Caco-2 (cell line): ENCODE measurements around the gene PTGS2. TPM values are rescaled to one million over a fixed set of nuclear protein-coding genes. Genes with fewer than 3 reads are reported as not detected.

Source experiments
- BruUV-seq: library from RNA; stranded (reverse); fragments of 400-500 nt; replicated peaks from 2 replicates; lab custom pipeline; 2021; lab: Mats Ljungman, UMichigan
- CTCF ChIA-PET: fragments of 300-600 bp; sonication (Branson Sonifier 250); formaldehyde crosslinking; loops from one replicate; lab custom pipeline; 2022; ENCODE audit warnings: antibody characterized with exemption; lab: Charles Lee
- POLR2A ChIA-PET: fragments of 300-600 bp; sonication (Branson Sonifier 250); formaldehyde crosslinking; loops from one replicate; lab custom pipeline; 2022; ENCODE audit warnings: antibody characterized with exemption; lab: Charles Lee
- DNase-seq, 2 experiments: peaks; one replicate each; pipeline versions ENCODE4 v3.0.0 to v3.0.0-alpha.2; 2020 to 2022
- H3K27me3 ChIP-seq: replicated peaks from 2 replicates; pipeline ENCODE4 v1.6.0; 2011; ENCODE audit warnings: low read length; ENCODE audit not compliant: control insufficient read depth, insufficient read depth
- H3K36me3 ChIP-seq: 2 replicates; pipeline ENCODE4 v1.5.1; 2011; ENCODE audit warnings: low read length; ENCODE audit not compliant: control insufficient read depth, insufficient read depth
- H3K4me1 ChIP-seq: fragments of 250-450 bp; sonication (Bioruptor Pico); 2 replicates; pipeline ENCODE4 v1.5.1; 2020; ENCODE audit warnings: mild to moderate bottlenecking
- H3K4me3 ChIP-seq: 2 replicates; pipeline ENCODE4 v1.5.1; 2011; ENCODE audit warnings: low read depth, mild to moderate bottlenecking, control low read depth, low read length
- H3K9me3 ChIP-seq: fragments of 250-450 bp; sonication (Bioruptor Pico); 2 replicates; pipeline ENCODE4 v1.5.1; 2020; ENCODE audit warnings: mild to moderate bottlenecking, moderate library complexity
- H3K27ac Mint-ChIP-seq: one replicate; pipeline ENCODE4 v1.8.0; 2022; ENCODE audit warnings: mixed read lengths; ENCODE audit not compliant: unreplicated experiment
- H3K27me3 Mint-ChIP-seq: one replicate; pipeline ENCODE4 v1.8.0; 2022; ENCODE audit warnings: mixed read lengths; ENCODE audit not compliant: insufficient read depth, unreplicated experiment
- H3K36me3 Mint-ChIP-seq: one replicate; pipeline ENCODE4 v1.8.0; 2022; ENCODE audit warnings: mild to moderate bottlenecking, mixed read lengths; ENCODE audit not compliant: insufficient read depth, unreplicated experiment
- H3K4me1 Mint-ChIP-seq: one replicate; pipeline ENCODE4 v1.8.0; 2022; ENCODE audit warnings: low read depth, mixed read lengths; ENCODE audit not compliant: unreplicated experiment
- H3K4me3 Mint-ChIP-seq: one replicate; pipeline ENCODE4 v1.8.0; 2022; ENCODE audit warnings: mild to moderate bottlenecking, moderate library complexity, mixed read lengths; ENCODE audit not compliant: unreplicated experiment
- H3K9me3 Mint-ChIP-seq: one replicate; pipeline ENCODE4 v1.8.0; 2022; ENCODE audit warnings: mixed read lengths; ENCODE audit not compliant: unreplicated experiment
- intact Hi-C: fragments of 100-400 bp; cut with micrococcal nuclease; formaldehyde crosslinking; loops from one replicate; pipeline ENCODE4 v1.10.0; 2022; ENCODE audit not compliant: unreplicated experiment
- total RNA-seq: library from RNA; stranded (reverse); gene quantifications from 2 replicates; pipeline ENCODE4 v1.2.3, GENCODE V29; 2022
- TF ChIP-seq, protein P1 (sequence below), 2 experiments: fragments of 200-600 bp in 1 of 2; IDR thresholded peaks; 1 replicate in 1 of 2; 2 replicates in 1 of 2; pipeline versions ENCODE4 v1.5.1 to v1.8.0; 2011 to 2022; ENCODE audit warnings: antibody characterized with exemption in 1 of 2, control low read depth in 1 of 2, inconsistent platforms in 1 of 2, low read depth in 1 of 2, low read length in 1 of 2, mild to moderate bottlenecking in 1 of 2, moderate library complexity in 1 of 2; ENCODE audit not compliant: insufficient read depth in 1 of 2, severe bottlenecking in 1 of 2, unreplicated experiment in 1 of 2

Gene PTGS2
- total RNA-seq, 1 experiment from 2014 or later: 18.4 TPM

DNA sequence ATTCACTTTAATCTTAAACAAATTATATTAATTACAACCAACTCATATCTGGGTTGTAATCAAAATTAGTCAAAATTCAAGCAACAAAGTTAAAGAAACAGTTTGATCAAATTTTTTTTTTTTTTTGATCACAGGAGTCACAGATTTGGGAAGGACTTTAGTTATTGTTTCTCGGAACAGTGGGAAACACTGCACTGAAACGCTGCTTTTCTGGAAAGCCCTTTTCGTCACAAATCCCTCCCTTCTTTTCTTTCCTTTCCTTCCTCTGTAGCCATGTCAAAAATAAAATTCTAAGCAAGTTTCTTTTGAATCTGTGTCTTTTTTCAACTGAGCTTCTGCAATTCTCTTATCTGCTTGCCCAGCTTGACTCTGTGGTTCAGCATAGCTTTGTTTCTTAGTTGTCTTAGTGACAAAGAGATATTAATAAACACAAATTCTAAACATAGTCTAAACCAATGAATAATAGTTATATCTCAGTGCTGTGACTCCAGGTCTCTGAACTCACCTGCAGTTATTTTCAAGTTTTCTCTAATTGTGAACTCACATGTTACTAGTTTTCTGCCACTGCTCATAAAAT is 53.8 kb downstream of the PTGS2 start:
- Mint-ChIP-seq H3K27me3 (no peaks in the 10 kb centered on the region), H3K4me3 (no peak overlapping the region), H3K4me1 (peaks cover 6% of the 10 kb centered on the region), H3K36me3 (no peaks in the 10 kb centered on the region), H3K9me3 (peaks cover 19% of the 10 kb centered on the region), H3K27ac (no peak overlapping the region)
- H3K4me1 ChIP-seq: 0 out of 2 replicates have a peak, but pooled peaks cover 4% of the 10 kb centered on the region
- no peak for DNase-seq
- POLR2A ChIA-PET: no interaction called here
- CTCF ChIA-PET: no interaction called here
- no peaks in the 10 kb centered on the region for H3K9me3 ChIP-seq
- TF ChIP-seq, protein P1, sequence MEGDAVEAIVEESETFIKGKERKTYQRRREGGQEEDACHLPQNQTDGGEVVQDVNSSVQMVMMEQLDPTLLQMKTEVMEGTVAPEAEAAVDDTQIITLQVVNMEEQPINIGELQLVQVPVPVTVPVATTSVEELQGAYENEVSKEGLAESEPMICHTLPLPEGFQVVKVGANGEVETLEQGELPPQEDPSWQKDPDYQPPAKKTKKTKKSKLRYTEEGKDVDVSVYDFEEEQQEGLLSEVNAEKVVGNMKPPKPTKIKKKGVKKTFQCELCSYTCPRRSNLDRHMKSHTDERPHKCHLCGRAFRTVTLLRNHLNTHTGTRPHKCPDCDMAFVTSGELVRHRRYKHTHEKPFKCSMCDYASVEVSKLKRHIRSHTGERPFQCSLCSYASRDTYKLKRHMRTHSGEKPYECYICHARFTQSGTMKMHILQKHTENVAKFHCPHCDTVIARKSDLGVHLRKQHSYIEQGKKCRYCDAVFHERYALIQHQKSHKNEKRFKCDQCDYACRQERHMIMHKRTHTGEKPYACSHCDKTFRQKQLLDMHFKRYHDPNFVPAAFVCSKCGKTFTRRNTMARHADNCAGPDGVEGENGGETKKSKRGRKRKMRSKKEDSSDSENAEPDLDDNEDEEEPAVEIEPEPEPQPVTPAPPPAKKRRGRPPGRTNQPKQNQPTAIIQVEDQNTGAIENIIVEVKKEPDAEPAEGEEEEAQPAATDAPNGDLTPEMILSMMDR (IDR thresholded peaks at IDR 0.05; ENCODE audit: insufficient read depth in 1 of 2, low read depth in 1 of 2, low read length in 1 of 2, severe bottlenecking in 1 of 2, unreplicated experiment in 1 of 2): no peak
- BruUV-seq: no TSS peak
- intact Hi-C loops: no loop called here
- no peaks in the 10 kb centered on the region for H3K36me3 ChIP-seq
- H3K27me3 ChIP-seq: no peaks in the 10 kb centered on the region
- no peak overlapping the region for H3K4me3 ChIP-seq

DNA sequence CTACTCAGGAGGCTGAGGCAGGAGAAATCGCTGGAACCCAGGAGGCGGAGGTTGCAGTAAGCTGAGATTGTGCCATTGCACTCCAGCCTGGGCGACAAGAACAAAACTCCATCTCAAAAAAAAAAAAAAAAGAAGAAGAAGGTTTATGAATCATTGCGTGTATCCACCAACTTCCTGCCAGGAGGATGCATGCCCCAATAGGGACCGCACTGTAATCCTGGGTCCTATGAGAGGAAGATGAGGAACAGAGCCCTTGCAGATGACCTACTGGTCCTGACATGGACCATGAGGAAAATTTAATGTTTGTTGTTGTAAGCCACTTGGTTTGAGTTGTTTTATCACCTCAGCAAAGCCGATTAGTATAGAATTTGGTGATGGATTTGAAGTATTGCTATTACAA is 56.7 kb downstream of the PTGS2 start:
- no peak overlapping the region for H3K4me3 Mint-ChIP-seq
- no peaks in the 10 kb centered on the region for H3K27me3 ChIP-seq
- H3K9me3 ChIP-seq: no peaks in the 10 kb centered on the region
- no peak for DNase-seq
- peaks cover 19% of the 10 kb centered on the region for H3K9me3 Mint-ChIP-seq
- H3K4me1 ChIP-seq: no peaks in the 10 kb centered on the region
- CTCF ChIA-PET: interaction anchor here (0.7 kb wide), 1 partner anchor 106 kb away, joined by 3 read pairs; no protein-coding TSS in a partner anchor
- no peaks in the 10 kb centered on the region for H3K27me3 Mint-ChIP-seq
- H3K27ac Mint-ChIP-seq: no peak overlapping the region
- no peak overlapping the region for H3K4me3 ChIP-seq
- intact Hi-C loops: no loop called here
- no peaks in the 10 kb centered on the region for H3K36me3 ChIP-seq
- TF ChIP-seq, protein P1 (IDR thresholded peaks at IDR 0.05; ENCODE audit: insufficient read depth in 1 of 2, low read depth in 1 of 2, low read length in 1 of 2, severe bottlenecking in 1 of 2, unreplicated experiment in 1 of 2): no peak
- peaks cover 6% of the 10 kb centered on the region for H3K4me1 Mint-ChIP-seq
- POLR2A ChIA-PET: no interaction called here
- no TSS peak for BruUV-seq
- no peaks in the 10 kb centered on the region for H3K36me3 Mint-ChIP-seq

Other genes starting within 250 kb of the PTGS2 start
- gene PDC, start 219.3 kb downstream of the PTGS2 start, total RNA-seq: not detected in 2 replicates
- gene PLA2G4A, start 148.5 kb upstream of the PTGS2 start, total RNA-seq: 2.0 and 3.4 TPM in 2 replicates